22Rv1 (cell line): ENCODE data around the gene ANTKMT.

Source experiments
- H3K27ac ChIP-seq: fragments of 450-650 bp; 2 replicates; pipeline ENCODE4 v1.5.1; 2017
- CTCF ChIP-seq: fragments of 450-650 bp; IDR thresholded peaks from 2 replicates; pipeline ENCODE4 v1.5.1; 2017; ENCODE audit warnings: mild to moderate bottlenecking
- ZFX ChIP-seq: fragments of 450-650 bp; IDR thresholded peaks from 2 replicates; pipeline ENCODE4 v1.6.1; 2017; ENCODE audit warnings: antibody characterized with exemption, borderline replicate concordance

ANTKMT gene

GRCh38 chr16:678858-679813, 41.8 kb upstream of the ANTKMT start:
- no peak for TF ChIP-seq CTCF
- no peak for TF ChIP-seq ZFX

GRCh38 chr16:679814-680624, 40.9 kb upstream of the ANTKMT start, which contains the start of gene STUB1:
TSS of gene STUB1 (plus strand) at chr16:680410. CDS start at chr16:680526, 116 bp downstream.
- peak within 1 kb of the TSS; percentile 98 for H3K27ac ChIP-seq
- no peak for TF ChIP-seq ZFX
- no peak for TF ChIP-seq CTCF

More at GRCh38 chr16:678858-679813, 41.8 kb upstream of the ANTKMT start:
- H3K27ac ChIP-seq, result peak overlapping the region; percentile 98

GRCh38 chr16:680625-680945, 40.4 kb upstream of the ANTKMT start:
- TF ChIP-seq CTCF (no peak), ZFX (no peak)
- H3K27ac ChIP-seq, result peak overlapping the region; percentile 98

- peak overlapping the region; percentile 98 for H3K27ac ChIP-seq
- TF ChIP-seq ZFX (no peak), CTCF (peak; percentile 34)
Measured at GRCh38 chr16:680967-681745, 39.8 kb upstream of the ANTKMT start.

- peak overlapping the region; percentile 98 for H3K27ac ChIP-seq
- no peak for TF ChIP-seq CTCF
- no peak for TF ChIP-seq ZFX
Measured at GRCh38 chr16:681746-682427, 39.1 kb upstream of the ANTKMT start.

GRCh38 chr16:682493-683395, 38.2 kb upstream of the ANTKMT start:
- H3K27ac ChIP-seq, result peak overlapping the region; percentile 98

More at GRCh38 chr16:682493-683395, 38.2 kb upstream of the ANTKMT start:
- no peak for TF ChIP-seq ZFX
- TF ChIP-seq CTCF, result no peak
